HEK293 (cell line): Measurements from ENCODE around the gene CHRNA10.

Source experiments
- CTCF ChIA-PET: fragments of 350-600 bp; formaldehyde crosslinking; extraction: SDS; loops from one replicate; lab custom pipeline; 2021; ENCODE audit warnings: antibody characterized with exemption; lab: Yijun Ruan, JAX
- POLR2A ChIA-PET: fragments of 300-600 bp; formaldehyde crosslinking; extraction: SDS; loops from one replicate; lab custom pipeline; 2020; ENCODE audit warnings: antibody characterized with exemption, inconsistent platforms; lab: Yijun Ruan, JAX
- H3K27ac ChIP-seq: fragments of 200-500 bp; sonication (Bioruptor generic); 2 replicates; pipeline ENCODE4 v1.5.1; 2014; ENCODE audit warnings: low read depth, low read length, control low read depth, inconsistent platforms; ENCODE audit errors: extremely low read depth
- H3K36me3 ChIP-seq, 2 experiments: fragments of 200-500 bp in 1 of 2; sonication (Bioruptor generic) in 1 of 2; 1 replicate in 1 of 2; 2 replicates in 1 of 2; pipeline ENCODE4 v1.5.1; 2014 to 2017; ENCODE audit warnings: inconsistent platforms in 2 of 2, low read length in 2 of 2; ENCODE audit not compliant: control insufficient read depth in 2 of 2, insufficient read depth in 1 of 2
- H3K4me1 ChIP-seq: fragments of 200-500 bp; sonication (Bioruptor generic); 2 replicates; pipeline ENCODE4 v1.5.1; 2014; ENCODE audit warnings: mild to moderate bottlenecking, low read length, inconsistent platforms; ENCODE audit not compliant: control insufficient read depth, insufficient read depth
- H3K4me3 ChIP-seq: 2 replicates; pipeline ENCODE4 v1.5.1; 2011; ENCODE audit warnings: low read depth, mild to moderate bottlenecking, control low read depth, low read length, moderate library complexity
- H3K9me3 ChIP-seq: fragments of 200-500 bp; sonication (Bioruptor generic); 2 replicates; pipeline ENCODE4 v1.5.1; 2014; ENCODE audit warnings: low read depth, low read length, inconsistent platforms; ENCODE audit not compliant: control insufficient read depth, insufficient read depth
- BCL11B ChIP-seq: fragments of 450-650 bp; formaldehyde crosslinking; IDR thresholded peaks from 2 replicates; pipeline ENCODE4 v1.5.1; 2016; ENCODE audit warnings: low read depth, missing biosample characterization, missing genetic modification characterization
- CTCF ChIP-seq: fragments of 450-650 bp; formaldehyde crosslinking; IDR thresholded peaks from 2 replicates; pipeline ENCODE4 v1.5.1; 2016; ENCODE audit warnings: missing biosample characterization, missing genetic modification characterization
- HOXA7 ChIP-seq: sonication (generic); formaldehyde crosslinking; IDR thresholded peaks from 2 replicates; pipeline ENCODE4 v1.8.1; 2022; ENCODE audit warnings: missing genetic modification reagents, borderline replicate concordance
- IKZF3 ChIP-seq: fragments of 450-650 bp; IDR thresholded peaks from 2 replicates; pipeline ENCODE4 v1.5.0; 2018; ENCODE audit warnings: missing biosample characterization, mild to moderate bottlenecking, missing genetic modification characterization, moderate library complexity
- KLF8 ChIP-seq: fragments of 450-650 bp; formaldehyde crosslinking; IDR thresholded peaks from 2 replicates; pipeline ENCODE4 v1.5.1; 2016; ENCODE audit warnings: missing biosample characterization, missing genetic modification characterization
- MZF1 ChIP-seq: fragments of 450-650 bp; formaldehyde crosslinking; IDR thresholded peaks from 2 replicates; pipeline ENCODE4 v1.5.1; 2017; ENCODE audit warnings: missing biosample characterization, missing genetic modification characterization, borderline replicate concordance
- PATZ1 ChIP-seq: fragments of 450-650 bp; formaldehyde crosslinking; IDR thresholded peaks from 2 replicates; pipeline ENCODE4 v1.5.1; 2016; ENCODE audit warnings: missing biosample characterization, missing genetic modification characterization
- REST ChIP-seq: fragments of 450-650 bp; formaldehyde crosslinking; IDR thresholded peaks from 2 replicates; pipeline ENCODE4 v1.5.1; 2016; ENCODE audit warnings: missing biosample characterization, missing genetic modification characterization
- ZBTB11 ChIP-seq: fragments of 450-650 bp; formaldehyde crosslinking; conservative IDR thresholded peaks from 2 replicates; pipeline ENCODE4 v1.5.1; 2016; ENCODE audit warnings: low read depth, missing biosample characterization, missing genetic modification characterization
- ZBTB6 ChIP-seq: fragments of 450-650 bp; formaldehyde crosslinking; IDR thresholded peaks from 2 replicates; pipeline ENCODE4 v1.5.1; 2017; ENCODE audit warnings: missing biosample characterization, missing genetic modification characterization
- ZNF112 ChIP-seq: fragments of 450-650 bp; formaldehyde crosslinking; IDR thresholded peaks from 2 replicates; pipeline ENCODE4 v1.5.0; 2017; ENCODE audit warnings: missing biosample characterization, missing genetic modification characterization
- ZNF140 ChIP-seq: fragments of 450-650 bp; formaldehyde crosslinking; IDR thresholded peaks from 2 replicates; pipeline ENCODE4 v1.5.1; 2016; ENCODE audit warnings: missing biosample characterization, missing genetic modification characterization
- ZNF221 ChIP-seq: fragments of 450-650 bp; formaldehyde crosslinking; IDR thresholded peaks from 2 replicates; pipeline ENCODE4 v1.5.1; 2017; ENCODE audit warnings: missing biosample characterization, missing genetic modification characterization, borderline replicate concordance
- ZNF223 ChIP-seq: fragments of 450-650 bp; formaldehyde crosslinking; IDR thresholded peaks from 2 replicates; pipeline ENCODE4 v1.5.1; 2016; ENCODE audit warnings: missing biosample characterization, missing genetic modification characterization
- ZNF266 ChIP-seq: fragments of 450-650 bp; formaldehyde crosslinking; IDR thresholded peaks from 2 replicates; pipeline ENCODE4 v1.5.1; 2016; ENCODE audit warnings: missing biosample characterization, missing genetic modification characterization, low read depth
- ZNF37A ChIP-seq: fragments of 450-650 bp; IDR thresholded peaks from 2 replicates; pipeline ENCODE4 v1.5.1; 2018; ENCODE audit warnings: missing biosample characterization, missing genetic modification characterization
- ZNF423 ChIP-seq: fragments of 450-650 bp; formaldehyde crosslinking; IDR thresholded peaks from 2 replicates; pipeline ENCODE4 v1.5.1; 2016; ENCODE audit warnings: missing biosample characterization, missing genetic modification characterization
- ZNF513 ChIP-seq: fragments of 450-650 bp; IDR thresholded peaks from 2 replicates; pipeline ENCODE4 v1.5.1; 2018; ENCODE audit warnings: missing biosample characterization, missing genetic modification characterization
- ZNF555 ChIP-seq: fragments of 450-650 bp; formaldehyde crosslinking; conservative IDR thresholded peaks from 2 replicates; pipeline ENCODE4 v1.5.1; 2017; ENCODE audit warnings: missing biosample characterization, mild to moderate bottlenecking, missing genetic modification characterization, inconsistent platforms
- ZNF560 ChIP-seq: fragments of 450-650 bp; formaldehyde crosslinking; IDR thresholded peaks from 2 replicates; pipeline ENCODE4 v1.5.1; 2017; ENCODE audit warnings: missing biosample characterization, missing genetic modification characterization, borderline replicate concordance
- ZNF645 ChIP-seq: fragments of 450-650 bp; formaldehyde crosslinking; IDR thresholded peaks from 2 replicates; pipeline ENCODE4; 2016; ENCODE audit warnings: missing biosample characterization, missing genetic modification characterization

CHRNA10 gene

GRCh38 chr11:3622521-3622920, 48.7 kb downstream of the CHRNA10 start:
- POLR2A ChIA-PET = no interaction called here
- no peaks in the 10 kb centered on the region for H3K9me3 ChIP-seq
- CTCF ChIA-PET = no interaction called here
- H3K4me1 ChIP-seq = no peaks in the 10 kb centered on the region
- no peaks in the 10 kb centered on the region for H3K36me3 ChIP-seq
- no peak overlapping the region for H3K4me3 ChIP-seq
- no peak for TF ChIP-seq ZNF423 (tag by site-specific recombination)
- TF ChIP-seq ZBTB6 (tag by site-specific recombination) = no peak
- TF ChIP-seq IKZF3 (tag by site-specific recombination) = no peak
- no peak for TF ChIP-seq MZF1 (tag by site-specific recombination)
- TF ChIP-seq BCL11B (tag by site-specific recombination) = no peak
- no peak for TF ChIP-seq ZNF221 (tag by site-specific recombination)
- TF ChIP-seq ZNF112 (tag by site-specific recombination) = no peak
- no peak for TF ChIP-seq ZBTB11
- TF ChIP-seq ZNF560 (tag by site-specific recombination) = no peak
- TF ChIP-seq ZNF513 (tag by site-specific recombination) = no peak
- TF ChIP-seq ZNF645 = no peak
- TF ChIP-seq CTCF (tag by site-specific recombination) = no peak
- no peak for TF ChIP-seq ZNF140 (tag by site-specific recombination)
- no peak for TF ChIP-seq HOXA7 (CRISPR knock-in tag)
- no peak for TF ChIP-seq ZNF555 (tag by site-specific recombination)
- no peak for TF ChIP-seq ZNF266 (tag by site-specific recombination)
- TF ChIP-seq KLF8 = no peak
- no peak overlapping the region for H3K27ac ChIP-seq

GRCh38 chr11:3617990-3618389, 53.2 kb downstream of the CHRNA10 start:
- Histone ChIP-seq H3K9me3 (no peaks in the 10 kb centered on the region), H3K4me3 (no peak overlapping the region), H3K27ac (no peak overlapping the region), H3K36me3 (no peaks in the 10 kb centered on the region), H3K4me1 (no peaks in the 10 kb centered on the region)
- CTCF ChIA-PET = interaction anchor here (1.3 kb wide), 1 partner anchor 8 kb away, joined by 8 read pairs; no protein-coding TSS in a partner anchor
- POLR2A ChIA-PET = interaction anchor here (0.9 kb wide), 1 partner anchor 174 kb away, joined by 9 read pairs; no protein-coding TSS in a partner anchor
- TF ChIP-seq REST (no peak), KLF8 (no peak), ZNF37A (tag by site-specific recombination) (no peak), ZNF223 (no peak), PATZ1 (no peak)
